HepG2 (cell line): Measurements from ENCODE around the gene RBBP9. TPM values are rescaled to one million over a fixed set of nuclear protein-coding genes. Genes with fewer than 3 reads are reported as not detected.
A peak's percentile ranks its signal among the peaks of the same experiment; 100 is the strongest.

Experiments
- E2F2 ChIP-seq: sonication (generic); formaldehyde crosslinking; IDR thresholded peaks from 2 replicates; pipeline ENCODE4 v1.4.0; 2020; ENCODE audit warnings: missing genetic modification reagents, borderline replicate concordance
- EHMT2 ChIP-seq: fragments of 200-600 bp; sonication (generic); IDR thresholded peaks from 2 replicates; pipeline ENCODE4 v1.7.0; 2017; ENCODE audit warnings: antibody characterized with exemption, low read depth, low read length, borderline replicate concordance
- FOXO1 ChIP-seq: sonication (generic); formaldehyde crosslinking; IDR thresholded peaks from 2 replicates; pipeline ENCODE4 v1.4.0; 2020; ENCODE audit warnings: missing genetic modification reagents
- HOXA5 ChIP-seq: sonication (generic); formaldehyde crosslinking; IDR thresholded peaks from 2 replicates; pipeline ENCODE4 v1.4.0; 2020; ENCODE audit warnings: missing genetic modification reagents
- MEF2D ChIP-seq: sonication (generic); formaldehyde crosslinking; IDR thresholded peaks from 2 replicates; pipeline ENCODE4 v1.5.1; 2020; ENCODE audit warnings: mild to moderate bottlenecking, missing genetic modification reagents
- MEIS2 ChIP-seq: sonication (generic); formaldehyde crosslinking; IDR thresholded peaks from 2 replicates; pipeline ENCODE4 v1.9.0; 2021; ENCODE audit warnings: mild to moderate bottlenecking, missing genetic modification reagents
- MLX ChIP-seq: IDR thresholded peaks from 2 replicates; pipeline ENCODE4 v1.6.1; 2016
- MTF2 ChIP-seq: sonication (generic); formaldehyde crosslinking; IDR thresholded peaks from 2 replicates; pipeline ENCODE4 v1.5.0; 2020; ENCODE audit warnings: missing genetic modification reagents, borderline replicate concordance
- RERE ChIP-seq: IDR thresholded peaks from 2 replicates; pipeline ENCODE4 v1.6.1; 2016; ENCODE audit warnings: low read depth, missing genetic modification reagents, missing compliant biosample characterization
- TBX3 ChIP-seq: fragments of 450-650 bp; IDR thresholded peaks from 2 replicates; pipeline ENCODE4 v1.6.1; 2017; ENCODE audit warnings: antibody characterized with exemption, mild to moderate bottlenecking, inconsistent platforms, borderline replicate concordance
- TERF1 ChIP-seq: sonication (generic); formaldehyde crosslinking; IDR thresholded peaks from 2 replicates; pipeline ENCODE4 v1.8.0; 2022; ENCODE audit warnings: mild to moderate bottlenecking, missing genetic modification reagents, moderate library complexity
- UBTF ChIP-seq: sonication (generic); formaldehyde crosslinking; IDR thresholded peaks from 2 replicates; pipeline ENCODE4 v1.4.0; 2020; ENCODE audit warnings: mild to moderate bottlenecking, missing genetic modification reagents
- ZBTB1 ChIP-seq: sonication (generic); formaldehyde crosslinking; IDR thresholded peaks from 2 replicates; pipeline ENCODE4 v1.4.0; 2020; ENCODE audit warnings: missing genetic modification reagents, borderline replicate concordance
- ZNF274 ChIP-seq: sonication (generic); formaldehyde crosslinking; IDR thresholded peaks from 2 replicates; pipeline ENCODE4 v1.5.1; 2020; ENCODE audit warnings: mild to moderate bottlenecking, missing genetic modification reagents
- ZNF747 ChIP-seq: sonication (generic); formaldehyde crosslinking; IDR thresholded peaks from 2 replicates; pipeline ENCODE4 v1.8.1; 2023; ENCODE audit warnings: missing genetic modification reagents, mild to moderate bottlenecking, borderline replicate concordance
- ZNF781 ChIP-seq: sonication (generic); formaldehyde crosslinking; IDR thresholded peaks from 2 replicates; pipeline ENCODE4 v1.5.1; 2020; ENCODE audit warnings: borderline replicate concordance, mild to moderate bottlenecking, missing genetic modification reagents; ENCODE audit errors: not compliant biosample characterization
- ZNF816 ChIP-seq: sonication (generic); formaldehyde crosslinking; IDR thresholded peaks from 2 replicates; pipeline ENCODE4 v1.8.0; 2022; ENCODE audit warnings: missing genetic modification reagents, mild to moderate bottlenecking, borderline replicate concordance
- polyA plus RNA-seq, 8 experiments: library from polyadenylated mRNA; depleted of rRNA in 3 of 8; stranded (reverse) in 7 of 8; unstranded in 1 of 8; fragments of >200 nt; fragmentation: Illumina TruSeq in 4 of 8; extraction: Trizol in 4 of 8; gene quantifications; 2 replicates each; pipeline versions ENCODE4 v1.2.1 to v1.2.3, GENCODE V29; 2011 to 2016; ENCODE audit warnings: low read depth in 4 of 8, missing spikeins in 1 of 8, mixed read lengths in 1 of 8; ENCODE audit not compliant: insufficient read depth in 1 of 8
- total RNA-seq, 5 experiments: library from RNA; depleted of rRNA; stranded (reverse); fragments of >200 nt; fragmentation: Illumina TruSeq; extraction: Trizol; gene quantifications; 2 replicates each; pipeline ENCODE4 v1.2.3, GENCODE V29; 2016; ENCODE audit warnings: low read depth in 1 of 5

The RBBP9 gene
- total and polyA plus RNA-seq, 2 of the 13 experiments (the other 11 are each of a cell fraction or from before 2014, with no cell fraction given) = 28.0 to 56.3 TPM

GRCh38 chr20:18466894-18467730 lies 29.9 kb downstream of the RBBP9 start, which contains the start of the genes DZANK1 and POLR3F (continued):
- peak; percentile 71; the same call in 1 of the 2 replicates for TF ChIP-seq ZNF816 (CRISPR knock-in tag)
- no peak; the same call in 1 of the 2 replicates for TF ChIP-seq ZNF747
- TF ChIP-seq MEIS2 (CRISPR knock-in tag) = peak; percentile 40; the same call in 1 of the 2 replicates
- no peak for TF ChIP-seq ZBTB1 (CRISPR knock-in tag)
- TF ChIP-seq E2F2 (CRISPR knock-in tag) = peak; percentile 88; the same call in 1 of the 2 replicates
- no peak; the same call in 1 of the 2 replicates for TF ChIP-seq EHMT2
- peak; percentile 78; the same call in 1 of the 2 replicates for TF ChIP-seq ZNF274 (CRISPR knock-in tag)
- peak; percentile 66; the same call in 1 of the 2 replicates for TF ChIP-seq MTF2 (CRISPR knock-in tag)
- TF ChIP-seq ZNF781 (CRISPR knock-in tag) = peak; percentile 91
- TF ChIP-seq TBX3 = no peak
- TF ChIP-seq MEF2D = peak; percentile 93
- TF ChIP-seq FOXO1 (CRISPR knock-in tag) = peak; percentile 67; the same call in 1 of the 2 replicates
- TF ChIP-seq TERF1 (CRISPR knock-in tag) = no peak
- peak; percentile 83 for TF ChIP-seq HOXA5
- peak; percentile 71 for TF ChIP-seq UBTF
- no peak; the same call in 1 of the 2 replicates for TF ChIP-seq MLX (CRISPR knock-in tag)
- TF ChIP-seq RERE (CRISPR knock-in tag) = no peak
